HepG2 (cell line): ENCODE data around the gene ST8SIA3. TPM values are rescaled to one million over a fixed set of nuclear protein-coding genes. Genes with fewer than 3 reads are reported as not detected.

ENCODE experiments used
- EZH2 ChIP-seq: conservative IDR thresholded peaks from 2 replicates; pipeline ENCODE4 v1.6.1; 2012; ENCODE audit warnings: mild to moderate bottlenecking, low read depth, low read length, moderate library complexity
- GABPB1 ChIP-seq: IDR thresholded peaks from 2 replicates; pipeline ENCODE4 v1.6.1; 2016; ENCODE audit warnings: mild to moderate bottlenecking, missing genetic modification reagents, moderate library complexity, missing compliant biosample characterization
- HES4 ChIP-seq: sonication (generic); formaldehyde crosslinking; IDR thresholded peaks from 2 replicates; pipeline ENCODE4 v1.9.0; 2021; ENCODE audit warnings: mild to moderate bottlenecking, missing genetic modification reagents, borderline replicate concordance
- HOXA7 ChIP-seq: sonication (generic); formaldehyde crosslinking; IDR thresholded peaks from 2 replicates; pipeline ENCODE4 v1.8.1; 2022; ENCODE audit warnings: mild to moderate bottlenecking, missing genetic modification reagents, moderate library complexity
- NPAS2 ChIP-seq: sonication (generic); formaldehyde crosslinking; IDR thresholded peaks from 2 replicates; pipeline ENCODE4 v1.8.0; 2022; ENCODE audit warnings: mild to moderate bottlenecking, missing genetic modification reagents, borderline replicate concordance
- PLRG1 ChIP-seq: fragments of 450-650 bp; conservative IDR thresholded peaks from 2 replicates; pipeline ENCODE4 v1.6.1; 2016
- POLR2AphosphoS2 ChIP-seq: IDR thresholded peaks from 2 replicates; pipeline ENCODE4 v1.6.1; 2011; ENCODE audit warnings: low read depth, low read length, improper control_type of control experiment
- PRDM15 ChIP-seq: sonication (generic); formaldehyde crosslinking; IDR thresholded peaks from 2 replicates; pipeline ENCODE4 v1.4.0; 2020; ENCODE audit warnings: missing genetic modification reagents
- RARA ChIP-seq: IDR thresholded peaks from 2 replicates; pipeline ENCODE4 v1.6.1; 2016; ENCODE audit warnings: missing genetic modification reagents, missing compliant biosample characterization
- RERE ChIP-seq: IDR thresholded peaks from 2 replicates; pipeline ENCODE4 v1.6.1; 2016; ENCODE audit warnings: low read depth, missing genetic modification reagents, missing compliant biosample characterization
- SKI ChIP-seq: fragments of 450-650 bp; IDR thresholded peaks from one replicate; pipeline ENCODE4 v1.6.1; 2018; ENCODE audit warnings: mild to moderate bottlenecking; ENCODE audit not compliant: partially characterized antibody
- SRF ChIP-seq: IDR thresholded peaks from 2 replicates; pipeline ENCODE4 v1.6.1; 2011; ENCODE audit warnings: mild to moderate bottlenecking, low read depth, low read length, moderate library complexity
- SRSF4 ChIP-seq: fragments of 200-400 bp; formaldehyde crosslinking; IDR thresholded peaks from one replicate; pipeline ENCODE4 v1.6.1; 2018; ENCODE audit warnings: mild to moderate bottlenecking, low read depth, low read length, moderate library complexity; ENCODE audit not compliant: poor library complexity, severe bottlenecking
- TBX3 ChIP-seq: fragments of 450-650 bp; IDR thresholded peaks from 2 replicates; pipeline ENCODE4 v1.6.1; 2017; ENCODE audit warnings: antibody characterized with exemption, mild to moderate bottlenecking, inconsistent platforms, borderline replicate concordance
- TIGD3 ChIP-seq: sonication (generic); formaldehyde crosslinking; IDR thresholded peaks from 2 replicates; pipeline ENCODE4 v1.5.1; 2020; ENCODE audit warnings: mild to moderate bottlenecking, missing genetic modification reagents, borderline replicate concordance
- ZNF12 ChIP-seq: sonication (generic); formaldehyde crosslinking; IDR thresholded peaks from 2 replicates; pipeline ENCODE4 v1.5.0; 2020; ENCODE audit warnings: missing genetic modification reagents
- ZNF136 ChIP-seq: sonication (generic); formaldehyde crosslinking; IDR thresholded peaks from 2 replicates; pipeline ENCODE4 v1.8.1; 2022; ENCODE audit warnings: low read depth, mild to moderate bottlenecking, moderate library complexity, missing genetic modification reagents
- ZNF343 ChIP-seq: sonication (generic); formaldehyde crosslinking; IDR thresholded peaks from 2 replicates; pipeline ENCODE4 v1.4.0; 2020; ENCODE audit warnings: mild to moderate bottlenecking, missing genetic modification reagents
- ZNF652 ChIP-seq: IDR thresholded peaks from 2 replicates; pipeline ENCODE4 v1.6.1; 2016; ENCODE audit warnings: low read depth, borderline replicate concordance
- ZNF790 ChIP-seq: sonication (generic); formaldehyde crosslinking; IDR thresholded peaks from 2 replicates; pipeline ENCODE4 v1.8.0; 2022; ENCODE audit warnings: missing genetic modification reagents, mild to moderate bottlenecking, borderline replicate concordance
- polyA plus RNA-seq, 8 experiments: library from polyadenylated mRNA; depleted of rRNA in 3 of 8; stranded (reverse) in 7 of 8; unstranded in 1 of 8; fragments of >200 nt; fragmentation: Illumina TruSeq in 4 of 8; extraction: Trizol in 4 of 8; gene quantifications; 2 replicates each; pipeline versions ENCODE4 v1.2.1 to v1.2.3, GENCODE V29; 2011 to 2016; ENCODE audit warnings: low read depth in 4 of 8, missing spikeins in 1 of 8, mixed read lengths in 1 of 8; ENCODE audit not compliant: insufficient read depth in 1 of 8
- total RNA-seq, 5 experiments: library from RNA; depleted of rRNA; stranded (reverse); fragments of >200 nt; fragmentation: Illumina TruSeq; extraction: Trizol; gene quantifications; 2 replicates each; pipeline ENCODE4 v1.2.3, GENCODE V29; 2016; ENCODE audit warnings: low read depth in 1 of 5

Gene ST8SIA3
- total and polyA plus RNA-seq, 2 of the 13 experiments (the other 11 are each of a cell fraction or from before 2014, with no cell fraction given), result not detected

GRCh38 chr18:57353940-57354461, 1.6 kb downstream of the ST8SIA3 start (continued):
- TF ChIP-seq GABPB1 (CRISPR knock-in tag) (peak; percentile 57; the same call in 1 of the 2 replicates), HES4 (peak; percentile 58; the same call in 1 of the 2 replicates), SRSF4 (no peak), RERE (CRISPR knock-in tag) (no peak), TBX3 (no peak), RARA (peak; percentile 28; the same call in 1 of the 2 replicates), ZNF652 (no peak), ZNF136 (CRISPR knock-in tag) (no peak), SRF (no peak), TIGD3 (CRISPR knock-in tag) (no peak), EZH2 (no peak), PRDM15 (CRISPR knock-in tag) (peak; percentile 64; the same call in 1 of the 2 replicates), PLRG1 (no peak), POLR2AphosphoS2 (no peak), NPAS2 (CRISPR knock-in tag) (no peak), ZNF790 (CRISPR knock-in tag) (no peak), ZNF343 (CRISPR knock-in tag) (no peak), SKI (no peak), HOXA7 (CRISPR knock-in tag) (0 out of 2 replicates have a peak, but pooled peaks have one; percentile 13), ZNF12 (CRISPR knock-in tag) (0 out of 2 replicates have a peak, but pooled peaks have one; percentile 52)
